ENCODE data around the gene STYXL2.

STYXL2 gene

DNA sequence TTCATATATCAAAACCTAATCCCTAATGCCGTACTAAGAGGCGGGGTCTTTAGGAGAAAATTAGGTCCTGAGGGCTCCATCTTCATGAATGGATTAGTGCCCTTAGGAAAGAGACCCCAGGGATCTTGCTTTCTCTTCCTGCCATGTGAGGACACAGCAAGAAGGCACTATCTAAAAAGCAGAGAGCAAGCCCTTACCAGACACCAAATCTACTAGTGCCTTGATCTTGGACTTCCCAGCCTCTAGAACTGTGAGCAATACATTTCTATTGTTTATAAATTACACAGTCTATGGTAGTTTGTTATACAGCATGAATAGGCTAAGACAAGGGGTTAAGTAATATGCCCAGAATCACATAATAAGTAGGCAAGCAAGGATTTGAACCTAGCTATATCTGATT lies 42.9 kb downstream of the STYXL2 start:
- no peak for DNase-seq (ENCODE audit: low spot score)

DNA sequence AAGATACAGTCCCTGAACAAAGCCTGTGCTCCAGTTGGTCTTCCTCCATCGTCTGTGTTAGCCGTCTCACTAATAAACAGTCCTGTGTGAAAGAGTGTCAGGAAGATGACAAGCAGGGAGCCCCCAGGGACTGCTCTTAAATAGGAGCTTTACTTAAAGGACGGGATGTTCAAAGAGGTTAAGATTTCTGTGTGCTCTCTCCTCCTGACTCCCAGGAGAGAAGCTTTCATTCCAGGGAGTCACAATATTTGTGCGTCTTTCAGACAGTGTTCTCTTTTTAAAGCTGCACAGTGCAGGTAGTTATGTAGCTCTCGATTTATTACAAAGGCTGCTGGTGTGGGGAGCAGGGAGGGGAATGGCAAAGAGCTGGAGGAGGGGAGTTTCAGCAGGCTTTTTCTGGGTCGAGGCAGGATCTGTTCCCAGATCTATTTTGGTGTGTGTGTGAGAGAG lies 43.5 kb downstream of the STYXL2 start:
- no peak for DNase-seq (ENCODE audit: low spot score)

DNA sequence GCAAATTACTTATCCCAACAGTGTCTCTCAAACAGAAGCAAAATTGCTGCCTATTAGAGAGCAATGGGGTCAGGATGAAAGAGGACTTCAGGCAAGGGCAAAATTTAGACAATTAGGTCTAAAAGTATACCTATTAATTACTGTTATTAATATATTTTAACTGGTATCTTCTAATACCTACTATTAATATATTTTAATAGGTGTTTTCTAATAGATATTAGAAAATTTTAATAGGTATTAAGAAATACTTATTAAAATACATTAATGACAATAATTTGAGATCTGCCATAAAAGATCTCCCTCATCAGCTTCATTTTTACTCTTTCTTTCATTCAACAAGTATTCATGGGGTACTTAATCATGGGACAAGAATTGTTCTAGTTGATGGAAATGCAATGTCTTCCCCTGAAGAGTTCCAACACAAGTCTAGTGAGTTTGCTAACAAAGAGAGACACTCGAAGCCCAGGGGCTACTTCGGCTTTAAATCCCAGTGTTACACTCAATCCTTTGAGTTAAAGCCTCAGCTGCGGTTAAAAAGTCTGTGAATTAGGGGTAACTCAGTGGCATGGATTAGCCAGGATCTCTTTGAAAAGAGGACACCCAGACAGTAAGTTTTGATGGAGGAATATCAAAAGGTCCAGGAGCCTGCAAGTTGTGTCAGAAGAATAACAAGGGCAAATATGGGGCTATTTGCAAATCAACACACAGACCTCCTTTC lies 44.1 kb downstream of the STYXL2 start:
- DNase-seq (ENCODE audit: low spot score) = no peak

DNA sequence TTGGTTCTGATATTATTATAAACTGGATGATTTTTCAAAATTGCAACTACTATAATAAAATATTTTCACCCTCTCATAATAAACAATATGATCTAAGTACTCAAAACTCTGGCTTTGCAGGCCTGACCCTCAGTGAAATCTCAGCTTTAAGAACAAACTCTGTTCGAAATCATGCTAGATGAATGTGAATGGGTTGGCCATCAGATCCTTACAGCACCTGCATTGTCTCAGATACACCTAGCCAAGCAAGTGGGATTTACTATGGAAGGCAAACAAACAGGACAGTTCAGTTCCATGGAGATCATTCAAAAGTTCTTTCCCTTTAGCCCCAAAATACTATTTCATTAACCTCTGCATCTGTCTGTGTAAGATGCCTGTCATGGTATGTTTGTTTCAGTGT lies 44.8 kb downstream of the STYXL2 start:
- DNase-seq (ENCODE audit: low spot score) = no peak

DNA sequence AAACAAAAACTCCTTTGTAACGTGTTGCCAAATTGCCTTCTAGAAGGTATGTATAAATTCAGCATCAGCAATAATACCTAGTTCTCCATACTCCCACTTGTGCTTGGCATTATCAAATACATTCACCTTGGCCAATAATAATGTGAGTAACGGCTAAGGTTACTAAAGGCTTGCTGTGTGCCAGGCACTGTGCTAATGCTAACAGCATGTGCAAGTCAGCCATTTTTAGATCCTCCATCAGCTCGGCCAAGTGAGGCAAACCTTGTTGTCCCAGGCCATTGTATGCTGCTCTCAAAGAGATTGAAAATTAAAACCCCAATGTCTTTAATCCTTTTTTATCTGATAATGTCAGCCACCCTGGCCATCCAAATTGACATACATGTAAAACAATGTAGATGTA lies 48.1 kb downstream of the STYXL2 start:
- DNase-seq (ENCODE audit: low spot score) = no peak

Data from hepatic stellate cell (primary cell).